Measurements from ENCODE around the gene PLAC8.

The PLAC8 gene

GRCh38 chr4:83093060-83093640, 21.4 kb downstream of the PLAC8 start:
- TF ChIP-seq, protein P1, sequence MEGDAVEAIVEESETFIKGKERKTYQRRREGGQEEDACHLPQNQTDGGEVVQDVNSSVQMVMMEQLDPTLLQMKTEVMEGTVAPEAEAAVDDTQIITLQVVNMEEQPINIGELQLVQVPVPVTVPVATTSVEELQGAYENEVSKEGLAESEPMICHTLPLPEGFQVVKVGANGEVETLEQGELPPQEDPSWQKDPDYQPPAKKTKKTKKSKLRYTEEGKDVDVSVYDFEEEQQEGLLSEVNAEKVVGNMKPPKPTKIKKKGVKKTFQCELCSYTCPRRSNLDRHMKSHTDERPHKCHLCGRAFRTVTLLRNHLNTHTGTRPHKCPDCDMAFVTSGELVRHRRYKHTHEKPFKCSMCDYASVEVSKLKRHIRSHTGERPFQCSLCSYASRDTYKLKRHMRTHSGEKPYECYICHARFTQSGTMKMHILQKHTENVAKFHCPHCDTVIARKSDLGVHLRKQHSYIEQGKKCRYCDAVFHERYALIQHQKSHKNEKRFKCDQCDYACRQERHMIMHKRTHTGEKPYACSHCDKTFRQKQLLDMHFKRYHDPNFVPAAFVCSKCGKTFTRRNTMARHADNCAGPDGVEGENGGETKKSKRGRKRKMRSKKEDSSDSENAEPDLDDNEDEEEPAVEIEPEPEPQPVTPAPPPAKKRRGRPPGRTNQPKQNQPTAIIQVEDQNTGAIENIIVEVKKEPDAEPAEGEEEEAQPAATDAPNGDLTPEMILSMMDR (IDR thresholded peaks at IDR 0.05), result no peak

DNA sequence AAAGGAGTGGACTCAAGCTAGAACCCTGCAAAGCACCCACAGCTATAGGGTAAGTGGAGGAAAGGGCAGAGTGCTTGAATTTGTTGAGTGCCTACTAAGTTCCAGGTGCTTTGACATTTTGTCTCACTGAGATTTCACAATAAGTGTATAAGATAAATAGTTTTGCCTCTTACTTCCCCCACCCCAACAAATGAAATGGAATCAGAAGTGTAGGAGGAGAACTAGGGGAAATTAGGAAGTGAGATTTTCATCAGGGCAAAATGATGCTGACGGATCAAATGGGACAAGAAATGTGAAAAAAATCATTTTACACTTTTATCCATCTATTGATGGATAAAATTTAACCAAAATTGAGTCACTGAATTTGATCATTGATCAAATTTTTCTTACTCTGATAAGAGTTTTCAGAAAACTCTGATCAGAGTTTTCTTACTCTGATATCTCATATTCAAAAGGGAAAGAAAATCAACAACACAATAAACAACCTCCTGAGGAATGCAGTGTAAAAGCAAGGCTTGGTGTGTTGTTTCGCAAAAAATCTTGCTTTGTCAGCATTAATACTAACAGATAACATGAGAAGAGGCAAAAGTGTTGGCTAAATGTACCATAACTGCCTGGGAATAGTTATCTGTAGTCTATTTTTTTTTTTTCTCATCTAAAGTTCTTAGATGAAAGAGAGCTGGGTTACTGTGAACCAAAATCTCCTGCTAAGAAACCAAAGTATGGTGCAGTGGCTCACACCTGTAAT, 24.9 kb downstream of the PLAC8 start:
- TF ChIP-seq, protein P1 (IDR thresholded peaks at IDR 0.05), result no peak

DNA sequence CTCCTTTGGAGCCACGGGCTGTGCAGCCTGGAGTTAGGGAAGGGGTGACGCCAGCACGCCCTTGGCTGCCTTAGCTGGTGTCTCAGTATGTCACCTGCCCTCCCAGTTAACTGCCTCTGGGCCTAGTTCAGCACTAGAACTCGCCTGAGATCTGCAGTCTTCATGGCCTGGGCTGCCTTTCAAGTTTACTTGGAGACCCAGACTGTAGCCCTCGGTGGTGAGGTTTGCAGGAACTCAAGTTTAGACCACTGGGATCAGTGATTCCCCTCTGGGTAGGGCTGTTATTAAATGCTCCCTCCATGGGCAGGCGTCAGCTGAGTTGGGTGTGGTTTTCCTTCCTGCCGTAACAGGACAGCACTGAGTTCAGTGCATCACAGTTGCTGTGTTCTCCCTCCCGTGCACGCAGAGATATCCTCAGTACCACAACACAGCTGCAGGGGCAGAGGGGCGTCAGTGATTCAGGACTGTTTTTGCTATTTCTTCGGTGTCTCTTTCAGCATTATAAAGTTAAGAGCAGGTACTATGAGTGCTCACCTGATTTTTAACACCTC, 30.5 kb downstream of the PLAC8 start:
- TF ChIP-seq, protein P1 (IDR thresholded peaks at IDR 0.05), result no peak

GRCh38 chr4:83082777-83083176, 31.8 kb downstream of the PLAC8 start:
- TF ChIP-seq, protein P1 (IDR thresholded peaks at IDR 0.05), result no peak

DNA sequence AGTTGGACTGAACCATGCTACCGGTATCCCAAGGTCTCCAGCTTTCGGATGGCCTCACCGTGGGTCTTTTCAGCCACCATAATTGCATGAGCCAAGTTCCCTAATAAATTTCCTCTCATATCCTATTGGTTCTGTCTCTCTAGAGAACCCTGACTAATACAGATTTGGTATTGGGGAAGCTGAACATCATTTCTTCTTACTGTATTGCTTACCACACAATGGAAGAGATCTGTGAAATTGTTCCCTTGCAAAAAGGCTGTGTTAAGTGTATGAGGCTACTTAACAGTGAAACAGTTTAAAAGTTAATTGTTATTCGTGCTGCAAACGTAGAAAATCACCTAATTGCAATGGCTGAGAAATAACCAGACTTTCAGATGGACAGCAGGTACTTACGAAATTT, 34.0 kb downstream of the PLAC8 start:
- TF ChIP-seq, protein P1 (IDR thresholded peaks at IDR 0.05), result no peak

DNA sequence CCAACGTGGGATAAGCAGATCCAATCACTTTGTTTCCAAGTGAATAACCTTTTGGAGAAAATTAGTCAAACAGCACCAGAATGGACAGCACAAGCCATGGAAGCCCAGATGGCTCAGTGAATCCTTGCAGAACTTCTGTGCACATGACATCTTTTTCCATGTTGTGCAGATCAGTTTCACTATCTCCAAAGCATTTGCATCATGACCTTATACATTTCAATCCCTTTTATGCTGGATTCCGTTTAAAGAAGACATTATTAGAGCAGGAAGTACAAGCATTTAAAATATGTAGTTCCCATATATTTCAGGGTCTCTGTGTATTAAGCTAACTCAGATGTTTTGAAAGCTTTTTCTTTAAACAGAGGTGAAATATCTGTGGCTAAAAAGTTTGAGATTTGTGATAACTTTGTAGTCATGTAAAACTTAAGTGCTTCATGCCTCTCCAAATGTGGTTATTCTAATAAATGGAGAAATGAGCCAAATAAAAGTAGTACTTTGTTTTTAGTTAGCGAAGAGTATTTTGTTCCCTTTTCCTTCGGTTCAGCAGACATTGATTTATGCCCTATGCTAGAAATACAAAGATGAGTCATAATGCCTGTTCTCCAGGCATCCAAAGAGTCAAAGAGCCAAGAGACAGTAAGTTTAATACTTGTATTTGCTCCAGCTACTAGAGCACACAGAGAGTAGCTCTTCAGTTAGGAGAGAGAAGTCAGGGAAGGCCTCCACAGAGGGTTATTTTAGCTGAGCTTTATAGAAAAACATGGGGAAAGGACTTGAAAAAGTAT, 39.0 kb downstream of the PLAC8 start:
- TF ChIP-seq, protein P1 (IDR thresholded peaks at IDR 0.05), result no peak

DNA sequence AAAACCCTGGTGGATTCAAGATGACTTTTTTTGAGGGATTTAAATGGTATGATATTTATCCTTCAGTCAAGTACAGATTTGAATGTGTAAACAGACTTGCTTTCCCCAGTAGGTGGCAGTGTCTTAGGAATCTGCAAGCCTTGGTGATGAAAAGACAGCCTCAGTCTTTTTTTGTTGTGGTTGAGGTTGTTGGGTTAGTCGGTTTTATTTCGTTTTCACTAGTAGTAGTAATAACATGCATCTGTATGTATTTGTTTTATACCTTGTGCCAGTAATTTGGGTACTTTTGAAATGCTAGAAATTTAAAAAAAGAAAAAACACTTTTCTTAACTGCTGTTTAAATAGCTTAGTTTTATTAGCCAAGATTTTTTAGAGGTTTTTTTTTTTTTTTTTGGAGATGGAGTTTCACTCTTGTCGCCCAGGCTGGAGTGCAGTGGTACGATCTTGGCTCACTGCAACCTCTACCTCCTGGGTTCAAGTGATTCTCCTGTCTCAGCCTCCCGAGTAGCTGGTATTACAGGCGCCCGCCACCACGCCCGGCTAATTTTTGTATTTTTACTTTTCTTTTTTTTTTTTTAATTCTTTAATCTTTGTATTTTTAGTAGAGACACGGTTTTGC, 40.3 kb downstream of the PLAC8 start:
- TF ChIP-seq, protein P1 (IDR thresholded peaks at IDR 0.05), result peak; percentile 82

Data from LNCAP (cell line).